SKM-1 treated with dmso at 0.1 percent for 144 hours (cell line): Measurements from ENCODE around the gene PIAS4.

Source experiments
- DNase-seq: peaks from one replicate; lab custom pipeline; 2025; ENCODE audit not compliant: unreplicated experiment; lab: John Stamatoyannopoulos, UW

Gene PIAS4

DNA sequence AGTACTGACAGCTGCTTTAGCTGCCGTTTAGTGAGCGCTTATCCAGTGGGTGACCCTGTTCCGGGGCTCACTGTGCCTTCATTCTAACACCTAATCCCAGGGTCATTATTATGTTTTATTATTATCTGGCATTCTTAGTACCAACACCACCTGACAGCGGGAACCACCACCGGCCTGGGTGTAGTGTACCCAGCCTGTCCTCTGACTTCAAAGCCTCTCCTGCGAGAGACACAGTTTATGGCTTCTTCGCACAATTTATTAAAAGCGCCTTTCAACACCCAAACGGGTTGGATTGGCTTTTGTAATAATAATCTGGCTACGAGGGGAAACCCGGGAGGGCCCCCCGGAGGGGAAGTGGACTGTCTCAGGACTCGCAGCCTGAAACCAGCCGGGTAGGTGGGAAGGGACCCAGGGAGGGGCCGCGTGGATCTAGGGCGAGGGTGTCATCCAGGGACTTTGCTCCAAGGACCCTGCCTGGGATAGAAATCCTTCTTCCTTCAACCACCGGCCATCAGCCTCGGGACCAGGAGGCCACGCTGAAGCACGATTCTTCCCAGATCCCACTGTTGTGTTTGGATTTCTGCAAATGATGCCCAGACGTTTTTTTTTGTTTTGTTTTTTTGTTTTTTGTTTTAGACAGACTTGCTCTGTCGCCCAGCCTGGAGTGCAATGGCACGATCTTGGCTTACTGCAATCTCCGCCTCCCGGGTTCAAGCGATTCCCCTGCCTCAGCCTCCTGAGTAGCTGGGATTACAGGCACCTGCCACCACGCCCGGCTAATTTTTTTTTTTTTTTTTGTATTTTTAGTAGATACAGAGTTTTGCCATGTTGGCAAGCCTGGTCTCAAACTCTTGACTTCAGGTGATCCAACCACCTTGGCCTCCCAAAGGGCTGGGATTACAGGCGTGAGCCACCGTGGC, 60.8 kb downstream of the PIAS4 start:
- DNase-seq, result no peak

DNA sequence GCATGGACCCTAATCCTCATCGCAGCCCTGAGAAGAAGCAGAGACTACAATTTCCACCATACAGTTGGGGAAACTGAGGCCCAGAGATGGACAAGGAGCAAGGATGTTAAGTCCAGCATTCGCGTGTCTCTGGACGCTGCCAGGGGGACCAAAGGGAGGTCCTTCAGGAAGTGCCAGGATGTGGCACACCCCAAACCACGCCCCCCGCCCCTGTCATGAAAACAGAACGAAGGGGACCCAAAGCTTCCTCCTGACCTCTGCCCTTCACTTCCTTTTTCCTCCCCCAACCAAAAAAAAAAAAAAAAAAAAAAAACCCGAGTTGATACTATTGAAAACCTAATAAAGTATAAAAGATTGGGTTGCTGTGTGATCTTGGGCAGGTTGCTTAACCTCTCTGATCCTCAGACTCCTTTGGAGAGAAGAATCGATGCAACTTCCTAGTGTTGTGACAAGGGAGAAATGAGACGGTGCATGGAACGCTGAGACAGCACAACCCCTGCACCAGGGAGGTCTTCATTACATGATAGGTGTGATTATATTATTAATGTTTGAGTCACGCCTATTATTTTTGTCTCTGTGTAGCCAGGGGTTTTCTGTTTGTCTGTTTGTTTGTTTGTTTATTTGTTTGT, 61.9 kb downstream of the PIAS4 start:
- peak; percentile 32 for DNase-seq

DNA sequence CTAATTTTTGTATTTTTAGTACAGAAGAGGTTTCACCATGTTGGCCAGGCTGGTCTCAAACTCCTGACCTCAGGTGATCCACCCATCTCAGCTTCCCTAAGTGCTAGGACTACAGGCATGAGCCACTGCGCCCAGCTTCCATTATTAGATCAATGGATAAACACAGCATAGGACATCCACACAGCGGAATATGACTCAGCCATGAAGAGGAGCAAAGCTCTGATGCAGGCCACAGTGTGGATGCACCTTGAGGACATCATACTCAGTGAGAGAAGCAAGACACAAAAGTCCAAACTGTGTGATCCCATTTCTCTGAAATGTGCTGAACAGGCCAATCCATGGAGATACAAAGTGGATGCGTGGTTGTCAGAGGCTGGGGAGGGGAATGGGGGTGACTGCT, 64.1 kb downstream of the PIAS4 start:
- no peak for DNase-seq

- DNase-seq, result no peak
Observed at GRCh38 chr19:4075373-4075772, 67.8 kb downstream of the PIAS4 start.

- DNase-seq, result no peak
Observed at GRCh38 chr19:4077007-4077374, 69.5 kb downstream of the PIAS4 start.

DNA sequence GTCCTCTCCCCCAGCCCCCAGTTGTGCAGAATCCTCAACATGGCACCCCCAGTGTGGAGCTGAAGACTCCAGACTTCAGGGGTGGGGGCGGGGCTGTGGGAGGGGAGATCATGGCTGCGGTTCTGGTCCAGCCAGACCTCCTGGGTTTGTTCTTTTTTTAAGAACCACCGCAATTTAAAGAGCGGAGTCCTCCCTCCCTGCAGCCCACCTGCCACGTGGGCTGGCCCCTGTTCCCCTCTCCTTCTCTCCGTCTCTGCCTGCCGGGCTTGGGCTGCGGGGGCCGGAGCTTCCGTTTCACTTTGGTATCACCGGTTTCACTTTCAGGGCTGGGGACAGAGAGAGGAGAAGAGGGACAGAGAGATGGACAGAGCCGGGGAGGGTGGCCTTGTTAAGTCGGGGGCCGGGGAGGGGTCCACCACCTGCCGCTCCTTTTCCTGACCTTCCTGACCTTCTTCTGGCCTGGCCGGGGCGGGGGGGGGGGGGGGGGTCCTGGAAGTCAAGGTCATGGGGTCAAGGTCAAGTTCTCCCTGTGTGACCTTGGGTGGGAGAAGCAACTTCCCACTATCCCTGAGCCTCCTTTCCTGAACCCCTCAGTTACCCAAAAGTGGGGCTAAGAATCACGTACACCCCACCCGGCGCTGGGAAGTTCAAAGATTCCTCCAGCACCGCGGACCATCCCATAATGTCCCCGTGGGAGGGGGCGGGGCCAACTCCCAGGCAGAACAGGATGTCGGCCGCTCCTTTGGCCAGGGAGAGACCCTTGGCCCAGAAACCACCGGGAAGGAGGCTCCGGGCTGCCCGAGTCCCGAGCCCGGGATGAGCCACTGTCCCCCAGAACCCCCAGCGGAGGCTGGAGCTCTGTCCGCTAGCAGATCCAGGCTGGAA, 70.5 kb downstream of the PIAS4 start:
- DNase-seq, result no peak

- no peak for DNase-seq
Observed at GRCh38 chr19:4080473-4080872, 72.9 kb downstream of the PIAS4 start.

DNA sequence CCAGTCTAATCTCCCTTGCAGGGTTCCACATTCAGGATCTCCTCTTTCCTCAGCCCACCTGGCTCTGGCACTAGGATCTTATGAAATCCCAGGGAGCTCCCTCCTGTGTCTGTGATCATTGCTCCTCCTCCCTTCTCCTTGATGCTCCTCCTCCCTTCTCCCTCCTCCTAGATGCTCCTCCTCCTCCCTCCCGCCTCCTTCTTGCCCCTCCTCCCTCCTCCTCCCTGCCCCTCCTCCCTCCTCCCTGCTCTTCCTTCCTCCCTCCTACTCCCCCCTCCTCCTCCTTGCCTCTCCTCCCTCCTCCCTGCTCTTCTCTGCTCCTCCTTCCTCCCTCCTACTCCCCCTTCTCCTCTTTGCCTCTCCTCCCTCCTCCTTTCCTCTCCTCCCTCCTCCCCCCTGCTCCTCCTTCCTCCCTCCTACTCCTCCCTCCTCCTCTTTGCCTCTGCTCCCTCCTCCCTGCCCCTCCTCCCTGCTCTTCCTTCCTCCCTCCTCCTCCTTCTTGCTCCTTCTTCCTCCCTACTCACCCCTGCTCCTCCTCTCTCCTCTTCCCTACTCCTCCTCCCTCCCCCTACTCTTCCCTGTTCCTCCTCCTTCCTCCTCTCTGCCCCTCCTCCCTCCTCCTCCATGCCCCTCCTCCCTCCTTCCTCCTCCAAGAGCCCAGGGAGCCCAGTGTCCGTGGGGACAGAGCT, 74.0 kb downstream of the PIAS4 start:
- no peak for DNase-seq

DNA sequence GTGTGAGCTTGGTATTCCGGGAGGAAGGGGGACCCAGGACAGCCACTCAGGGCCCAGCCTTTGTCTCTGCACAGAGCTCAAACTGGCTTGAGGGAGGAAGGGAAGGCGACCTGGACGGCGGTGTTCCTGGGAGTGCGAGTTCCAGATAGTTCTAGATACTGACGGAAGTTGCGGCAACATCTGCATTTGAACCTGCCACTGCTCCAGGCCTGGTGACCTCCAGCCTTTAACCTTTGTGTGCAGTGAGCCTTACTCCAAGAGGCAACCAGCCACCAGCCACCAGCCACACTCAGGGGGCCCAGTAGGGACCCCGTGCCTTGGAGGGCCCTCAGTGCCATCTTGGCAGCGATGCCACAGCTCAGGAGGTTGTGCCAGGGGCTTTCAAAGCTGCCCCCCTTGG, 74.6 kb downstream of the PIAS4 start:
- no peak for DNase-seq

DNA sequence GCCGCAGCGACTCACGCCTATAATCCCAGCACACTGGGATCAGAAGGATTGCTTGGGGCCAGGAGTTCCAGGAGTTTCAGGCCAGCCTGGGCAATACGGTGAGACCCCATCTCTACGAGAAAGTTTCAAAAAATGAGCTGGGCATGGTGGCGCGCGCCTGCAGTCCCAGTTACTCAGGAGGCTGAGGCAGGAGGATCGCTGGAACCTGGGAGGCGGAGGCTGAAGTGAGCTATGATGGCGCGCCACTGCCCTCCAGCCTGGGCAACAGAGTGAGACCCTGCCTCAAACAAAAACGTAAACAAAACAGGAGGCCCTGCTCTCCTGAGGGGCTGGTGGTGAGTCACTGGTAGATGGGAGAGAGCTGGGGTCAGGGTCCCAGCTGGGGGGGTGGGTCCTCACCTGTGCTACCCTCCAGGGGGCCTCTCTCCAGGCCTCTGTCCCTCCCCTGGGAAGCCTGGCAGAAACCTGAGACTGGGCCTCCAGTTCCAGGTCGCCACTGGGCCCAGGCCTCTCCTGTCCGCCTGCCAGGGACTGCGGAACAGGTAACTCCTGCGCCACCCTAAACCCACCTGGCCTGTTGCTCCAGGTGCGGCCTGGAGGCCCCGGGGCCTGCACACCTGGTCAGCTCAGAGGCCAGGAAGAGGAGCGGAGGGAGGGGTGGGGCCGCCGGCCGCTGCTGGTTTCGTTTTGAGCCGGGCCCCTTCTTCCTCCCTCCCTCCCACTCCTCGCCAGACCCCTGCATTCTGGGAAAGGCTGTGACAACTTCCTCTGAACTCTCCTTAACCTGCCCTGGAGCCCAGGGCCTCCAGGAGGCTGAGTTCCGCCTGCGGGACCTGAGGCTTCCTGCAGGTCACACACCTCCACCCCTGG, 76.4 kb downstream of the PIAS4 start:
- peak; percentile 69 for DNase-seq

DNA sequence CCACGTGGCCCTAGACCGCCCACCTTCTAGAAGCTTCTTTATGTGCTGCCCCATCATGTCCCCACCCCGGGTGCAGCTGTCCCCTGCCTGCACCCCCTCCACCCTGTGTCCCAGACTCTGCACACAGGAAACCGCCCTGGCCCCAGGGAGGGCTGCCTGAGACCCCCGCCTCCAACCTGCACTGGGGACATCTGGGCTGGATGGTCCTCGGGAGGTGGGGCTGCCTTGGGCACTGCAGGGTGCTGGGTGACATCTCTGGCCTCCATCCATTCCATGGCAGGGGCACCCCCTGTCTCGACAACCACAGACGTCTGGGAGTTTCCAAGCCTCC, 77.0 kb downstream of the PIAS4 start:
- DNase-seq, result no peak

- DNase-seq, result no peak
Observed at GRCh38 chr19:4086411-4086867, 78.9 kb downstream of the PIAS4 start.

DNA sequence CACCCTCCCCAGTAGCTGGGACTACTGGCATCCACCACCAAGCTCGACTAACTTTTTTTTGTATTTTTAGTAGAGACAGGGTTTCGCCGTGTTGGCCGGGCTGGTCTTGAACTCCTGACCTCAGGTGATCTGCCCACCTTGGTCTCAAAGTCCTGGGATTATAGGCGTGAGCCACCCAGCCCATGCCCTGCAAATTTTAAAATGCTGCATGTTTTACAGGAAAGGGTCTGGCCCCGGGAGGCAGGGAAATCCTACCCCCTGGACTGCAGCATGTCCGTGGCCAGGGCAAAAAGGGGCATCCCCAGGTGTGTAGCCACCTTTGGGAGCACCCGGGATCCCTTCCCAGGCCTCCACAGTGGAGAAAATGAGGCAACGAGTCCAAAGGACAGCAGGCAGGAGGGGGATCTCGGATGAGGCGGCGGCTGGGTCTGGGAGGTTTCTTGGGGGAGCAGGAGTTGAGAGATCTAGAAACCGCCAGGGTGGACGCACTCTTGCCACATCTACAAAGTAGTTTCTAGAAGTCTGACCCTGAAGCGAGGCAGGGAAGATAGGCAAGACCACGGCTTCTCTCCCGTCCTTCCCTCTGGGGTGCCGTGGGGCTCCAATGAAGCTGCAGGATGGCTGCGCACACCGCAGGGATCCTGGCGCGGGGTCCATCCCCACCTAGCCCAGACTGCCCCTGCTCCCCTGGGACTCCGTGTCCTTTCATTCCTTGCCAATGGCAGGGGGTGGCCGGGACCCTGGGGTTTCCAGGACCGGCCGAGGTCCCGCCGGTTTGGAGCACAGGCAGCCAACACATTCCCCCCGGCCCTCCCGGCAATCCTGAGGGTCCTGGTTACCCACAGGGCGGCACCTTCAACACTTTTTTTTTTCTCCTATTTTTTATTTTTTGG, 80.5 kb downstream of the PIAS4 start:
- DNase-seq, result no peak

DNA sequence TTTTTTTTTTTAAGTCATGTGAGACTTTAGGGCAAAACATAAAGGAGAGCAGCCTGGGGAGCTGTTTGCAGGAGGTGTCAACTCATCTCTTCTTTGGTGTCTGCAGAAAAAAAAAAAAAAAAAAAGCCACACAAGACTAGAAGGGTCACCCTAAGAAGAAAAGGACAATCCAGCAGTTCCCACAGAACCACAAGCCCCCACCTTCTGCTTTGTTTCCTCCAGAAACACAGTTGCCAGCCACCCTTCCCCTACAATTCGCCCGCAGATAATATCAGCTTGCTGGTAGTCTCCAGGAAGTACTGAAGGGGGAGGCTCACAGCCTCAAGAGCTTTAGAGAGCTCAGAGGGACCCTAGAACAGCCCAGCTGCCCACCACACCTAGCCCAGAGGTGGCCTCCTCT, 81.4 kb downstream of the PIAS4 start:
- no peak for DNase-seq
